H1 (cell line): Measurements from ENCODE around the gene FBXO34. TPM values are rescaled to one million over a fixed set of nuclear protein-coding genes. Genes with fewer than 3 reads are reported as not detected.
A peak's percentile ranks its signal among the peaks of the same experiment; 100 is the strongest.

Experiments
- CTCF ChIA-PET: fragments of 300-600 bp; sonication (Branson Sonifier 250); formaldehyde crosslinking; loops from one replicate; lab custom pipeline; 2021; ENCODE audit not compliant: partially characterized antibody; lab: Charles Lee
- POLR2A ChIA-PET: fragments of 300-600 bp; sonication (Branson Sonifier 250); formaldehyde crosslinking; loops from one replicate; lab custom pipeline; 2021; ENCODE audit warnings: inconsistent platforms; ENCODE audit not compliant: partially characterized antibody; lab: Charles Lee
- DNase-seq, 2 experiments: peaks; one replicate each; pipeline versions ENCODE4 v3.0.0 to v3.0.0-alpha.2; 2010 to 2022; ENCODE audit warnings: low spot score in 2 of 2, low read depth in 1 of 2, mixed read lengths in 1 of 2
- FAIRE-seq: peaks from 2 replicates; lab custom pipeline; 2011; peaks lifted over from hg19 to GRCh38; lab: Jason Lieb, UNC
- H2AFZ ChIP-seq: 2 replicates; pipeline ENCODE4 v1.8.1; 2012; ENCODE audit warnings: low read length, inconsistent platforms
- H2AK5ac ChIP-seq: 2 replicates; pipeline ENCODE4 v1.6.1; 2013; ENCODE audit warnings: low read depth, low read length
- H2BK120ac ChIP-seq: replicated peaks from 2 replicates; pipeline ENCODE3; 2013; ENCODE audit warnings: low read depth, low read length, inconsistent platforms
- H2BK12ac ChIP-seq: 2 replicates; pipeline ENCODE4 v1.6.1; 2013; ENCODE audit warnings: low read depth, low read length
- H2BK15ac ChIP-seq: 2 replicates; pipeline ENCODE4 v1.6.1; 2013; ENCODE audit warnings: low read length
- H2BK20ac ChIP-seq: 2 replicates; pipeline ENCODE4 v1.6.1; 2013; ENCODE audit warnings: low read length
- H2BK5ac ChIP-seq: 2 replicates; pipeline ENCODE4 v1.6.1; 2013; ENCODE audit warnings: low read depth, low read length
- H3K14ac ChIP-seq: 2 replicates; pipeline ENCODE4 v1.6.1; 2013; ENCODE audit warnings: inconsistent platforms; ENCODE audit not compliant: insufficient read length
- H3K18ac ChIP-seq: 2 replicates; pipeline ENCODE4 v1.6.1; 2013; ENCODE audit warnings: low read length; ENCODE audit errors: extremely low read depth
- H3K23ac ChIP-seq: 2 replicates; pipeline ENCODE4 v1.6.1; 2013; ENCODE audit warnings: inconsistent platforms; ENCODE audit not compliant: insufficient read length
- H3K23me2 ChIP-seq: 2 replicates; pipeline ENCODE4 v1.6.1; 2013; ENCODE audit warnings: low read depth, low read length
- H3K27ac ChIP-seq: 2 replicates; pipeline ENCODE4 v1.6.1; 2011; ENCODE audit warnings: low read depth, low read length, inconsistent platforms
- H3K27me3 ChIP-seq, 4 experiments: replicated peaks in 1 of 4; 1 replicate in 1 of 4; 2 replicates in 3 of 4; pipeline versions ENCODE4 v1.6.1 to v1.8.1; 2011 to 2013; ENCODE audit warnings: low read length in 3 of 4, mild to moderate bottlenecking in 3 of 4, inconsistent platforms in 2 of 4, mixed read lengths in 2 of 4, moderate library complexity in 1 of 4; ENCODE audit not compliant: control insufficient read depth in 3 of 4, insufficient read depth in 3 of 4; ENCODE audit errors: extremely low read depth in 1 of 4
- H3K36me3 ChIP-seq, 4 experiments: 2 replicates each; pipeline versions ENCODE4 v1.6.1 to v1.8.1; 2011 to 2013; ENCODE audit warnings: mild to moderate bottlenecking in 4 of 4, low read length in 3 of 4, moderate library complexity in 2 of 4, control low read depth in 1 of 4, inconsistent platforms in 1 of 4; ENCODE audit not compliant: insufficient read depth in 4 of 4, control insufficient read depth in 2 of 4
- H3K4ac ChIP-seq: replicated peaks from 2 replicates; pipeline ENCODE3; 2013; ENCODE audit warnings: low read length, low read depth, mixed read lengths, inconsistent platforms; ENCODE audit not compliant: insufficient read length
- H3K4me1 ChIP-seq, 4 experiments: replicated peaks in 1 of 4; 1 replicate in 1 of 4; 2 replicates in 3 of 4; pipeline versions ENCODE4 v1.6.1 to v1.8.1; 2011 to 2013; ENCODE audit warnings: low read length in 3 of 4, inconsistent platforms in 2 of 4, mixed read lengths in 1 of 4; ENCODE audit not compliant: insufficient read depth in 4 of 4, control insufficient read depth in 3 of 4
- H3K4me2 ChIP-seq, 2 experiments: 2 replicates each; pipeline versions ENCODE4 v1.6.1 to v1.8.1; 2011 to 2013; ENCODE audit warnings: low read depth in 2 of 2, low read length in 2 of 2, control low read depth in 1 of 2, inconsistent platforms in 1 of 2, mild to moderate bottlenecking in 1 of 2; ENCODE audit not compliant: insufficient read depth in 1 of 2
- H3K4me3 ChIP-seq, 4 experiments: fragments of 200-600, 300-600 bp in 1 of 4; sonication (generic), shearing (Covaris generic), sonication (Bioruptor Twin) in 1 of 4; 2 replicates each; pipeline versions ENCODE4 v1.5.1 to v1.8.1; 2011 to 2016; ENCODE audit warnings: low read length in 4 of 4, low read depth in 3 of 4, control low read depth in 2 of 4, inconsistent platforms in 2 of 4, mild to moderate bottlenecking in 2 of 4, mixed read lengths in 1 of 4, moderate library complexity in 1 of 4; ENCODE audit not compliant: insufficient read depth in 2 of 4; ENCODE audit errors: extremely low read depth in 1 of 4
- H3K56ac ChIP-seq: replicated peaks from 2 replicates; pipeline ENCODE3; 2013; ENCODE audit warnings: low read depth, mild to moderate bottlenecking, mixed read lengths, low read length, inconsistent platforms; ENCODE audit not compliant: insufficient read length
- H3K79me1 ChIP-seq: 2 replicates; pipeline ENCODE4 v1.6.1; 2013; ENCODE audit warnings: low read depth, low read length, control low read depth
- H3K79me2 ChIP-seq, 2 experiments: 2 replicates each; pipeline versions ENCODE4 v1.6.1 to v1.8.1; 2012 to 2013; ENCODE audit warnings: low read length in 2 of 2, mild to moderate bottlenecking in 2 of 2, inconsistent platforms in 1 of 2; ENCODE audit not compliant: insufficient read depth in 2 of 2, control insufficient read depth in 1 of 2
- H3K9ac ChIP-seq, 4 experiments: replicated peaks in 1 of 4; 1 replicate in 1 of 4; 2 replicates in 3 of 4; pipeline versions ENCODE4 v1.6.1 to v1.8.1; 2011 to 2013; ENCODE audit warnings: low read depth in 3 of 4, low read length in 3 of 4, control low read depth in 2 of 4, mild to moderate bottlenecking in 2 of 4, moderate library complexity in 2 of 4, inconsistent platforms in 1 of 4; ENCODE audit errors: extremely low read depth in 1 of 4
- H3K9me3 ChIP-seq, 2 experiments: 2 replicates each; pipeline versions ENCODE4 v1.6.1 to v1.8.1; 2012 to 2013; ENCODE audit warnings: mild to moderate bottlenecking in 2 of 2, moderate library complexity in 2 of 2, control low read depth in 1 of 2, inconsistent platforms in 1 of 2, low read depth in 1 of 2, low read length in 1 of 2, mixed read lengths in 1 of 2; ENCODE audit not compliant: insufficient read depth in 2 of 2
- H4K20me1 ChIP-seq, 2 experiments: replicated peaks in 1 of 2; 2 replicates each; pipeline versions ENCODE3 to v1.8.1; 2011 to 2013; ENCODE audit warnings: inconsistent platforms in 2 of 2, low read length in 2 of 2, mild to moderate bottlenecking in 1 of 2; ENCODE audit not compliant: insufficient read depth in 2 of 2, control insufficient read depth in 1 of 2
- H4K5ac ChIP-seq: 2 replicates; pipeline ENCODE4 v1.6.1; 2013; ENCODE audit warnings: low read length, low read depth, mixed read lengths, inconsistent platforms; ENCODE audit not compliant: insufficient read length
- H4K8ac ChIP-seq: 2 replicates; pipeline ENCODE4 v1.8.0; 2013; ENCODE audit warnings: mild to moderate bottlenecking, moderate library complexity, low read length, inconsistent platforms; ENCODE audit not compliant: insufficient read depth; ENCODE audit errors: extremely low read depth
- H4K91ac ChIP-seq: replicated peaks from 2 replicates; pipeline ENCODE3; 2013; ENCODE audit warnings: low read length, mixed read lengths, inconsistent platforms; ENCODE audit not compliant: insufficient read length
- HDAC2 ChIP-seq, 2 experiments: fragments of 300-600 bp in 1 of 2; sonication (generic) in 1 of 2; IDR thresholded peaks; 2 replicates each; pipeline ENCODE4 v1.6.1; 2011 to 2012; ENCODE audit warnings: low read depth in 2 of 2, low read length in 2 of 2, mild to moderate bottlenecking in 2 of 2, moderate library complexity in 2 of 2, borderline replicate concordance in 1 of 2, inconsistent platforms in 1 of 2
- JUN ChIP-seq: IDR thresholded peaks from 2 replicates; pipeline ENCODE4 v1.6.1; 2011; ENCODE audit warnings: low read depth, mild to moderate bottlenecking, improper control_type of control experiment, low read length
- RFX5 ChIP-seq: IDR thresholded peaks from 2 replicates; pipeline ENCODE4 v1.6.1; 2011; ENCODE audit warnings: low read depth, low read length, improper control_type of control experiment, borderline replicate concordance
- WGBS, 2 experiments: shearing (Covaris generic) in 1 of 2; methylation state at CpG; one replicate each; pipeline versions ENCODE4 v1.1.6 to v1.1.7; 2013 to 2015; ENCODE audit warnings: low lambda C conversion rate in 2 of 2, mixed read lengths in 2 of 2, inconsistent platforms in 1 of 2, low coverage in 1 of 2, missing lambda C conversion rate in 1 of 2; ENCODE audit not compliant: insufficient replicate concordance in 2 of 2, insufficient coverage in 1 of 2, insufficient read length in 1 of 2; ENCODE audit errors: extremely low coverage in 1 of 2, missing lambda C conversion rate in 1 of 2; 5-methylcytosine and 5-hydroxymethylcytosine counted together
- polyA plus RNA-seq, 7 experiments: library from polyadenylated mRNA; depleted of rRNA in 3 of 7; stranded (reverse) in 5 of 7; unstranded in 2 of 7; fragments of >200 nt in 5 of 7; fragments of 200-250 nt in 2 of 7; gene quantifications; 1 replicate in 5 of 7; 2 replicates in 1 of 7; 4 replicates in 1 of 7; pipeline versions ENCODE4 v1.2.1 to v1.2.3, GENCODE V29; 2011 to 2013; ENCODE audit warnings: missing spikeins in 2 of 7, mixed read lengths in 2 of 7
- total RNA-seq: library from RNA; stranded (reverse); fragmentation: NEBNext Ultra II Directional; extraction: Animal tissue kit (Norgen Biotek cat#: 25700); gene quantifications from 2 replicates; pipeline ENCODE4 v1.2.1, GENCODE V29; 2021

Gene FBXO34
- total and polyA plus RNA-seq, 2 of the 8 experiments (the other 6 are each of a cell fraction or from before 2014, with no cell fraction given): 7.0 to 14.4 TPM

DNA sequence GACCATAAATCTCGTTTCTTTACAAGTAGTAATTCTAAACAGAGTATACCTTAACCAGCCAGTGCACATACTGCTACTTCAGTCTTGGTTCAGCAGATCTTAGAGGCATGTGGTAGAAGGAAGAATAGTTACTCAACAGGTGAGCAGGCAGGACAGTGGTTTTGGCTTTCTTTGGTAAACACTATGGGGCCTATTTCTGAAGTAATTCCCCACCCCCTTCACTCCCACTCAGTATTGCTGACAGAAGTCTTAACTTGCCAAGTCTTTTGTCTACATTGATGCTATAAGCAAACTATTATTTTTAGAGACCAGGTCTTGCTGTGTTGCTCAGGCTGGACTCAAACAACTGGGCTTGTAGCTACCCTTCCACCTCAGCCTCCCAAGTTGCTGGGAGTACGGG lies 68.5 kb downstream of the FBXO34 start:
- CTCF ChIA-PET: interaction anchor here (0.6 to 0.9 kb wide), 2 partner anchors 70 to 126 kb away, joined by 3 to 4 read pairs; no protein-coding TSS in a partner anchor
- no peaks in the 10 kb centered on the region for H3K36me3 ChIP-seq
- TF ChIP-seq RFX5: no peak
- TF ChIP-seq JUN: no peak
- no peak for TF ChIP-seq HDAC2 (IDR thresholded peaks at IDR 0.05; ENCODE audit: borderline replicate concordance in 1 of 2, low read depth in 2 of 2, low read length in 2 of 2)
- TF ChIP-seq, all 59 proteins: peak for 0
- Histone ChIP-seq H3K4me3 (no peak overlapping the region), H4K5ac (no peak overlapping the region), H3K18ac (no peak overlapping the region), H3K27me3 (no peaks in the 10 kb centered on the region), H3K56ac (no peak overlapping the region), H4K20me1 (peaks cover 0 to 4% of the 10 kb centered on the region in 2 experiments), H3K23ac (no peak overlapping the region), H3K79me2 (peaks cover 0 to 28% of the 10 kb centered on the region in 2 experiments; a peak in 3 of 4 replicates), H4K91ac (no peak overlapping the region), H3K4me2 (no peak overlapping the region), H3K4me1 (peaks cover 0 to 10% (median 1%) of the 10 kb centered on the region in 4 experiments; a peak in 1 of 7 replicates), H3K14ac (no peak overlapping the region), H4K8ac (no peak overlapping the region), H2BK5ac (no peak overlapping the region), H3K4ac (no peak overlapping the region), H2BK12ac (no peak overlapping the region), H3K79me1 (peaks cover 2% of the 10 kb centered on the region; the same call in 1 of the 2 replicates), H2BK20ac (no peak overlapping the region), H3K23me2 (no peaks in the 10 kb centered on the region), H2BK15ac (no peak overlapping the region), H2AFZ (no peak overlapping the region), H3K27ac (no peak overlapping the region), H2BK120ac (no peak overlapping the region), H2AK5ac (no peak overlapping the region), H3K9me3 (no peaks in the 10 kb centered on the region), H3K9ac (no peak overlapping the region; a peak in 1 of 7 replicates)
- FAIRE-seq: no peak
- WGBS, 2 experiments: 40% methylated on average over 2 of the region's 2 CpGs; no CpG with 5 or more reads in 1 of the 2 experiments
- POLR2A ChIA-PET: interaction anchor here (0.6 kb wide), 1 partner anchor 655 kb away, joined by 3 read pairs; no protein-coding TSS in a partner anchor
- peak in 1 of 2 experiments; percentile 33 for DNase-seq
